ENCODE data around the gene FAF2.
"Not testable (repeated sequence)": the region's sequence is repeated elsewhere in the genome, so short reads cannot be mapped to it uniquely, and the experiment has no call there.

FAF2 gene

GRCh38 chr5:176543428-176544182, 95.4 kb downstream of the FAF2 start:
- peak; percentile 71 for DNase-seq (ENCODE audit: low spot score)

DNA sequence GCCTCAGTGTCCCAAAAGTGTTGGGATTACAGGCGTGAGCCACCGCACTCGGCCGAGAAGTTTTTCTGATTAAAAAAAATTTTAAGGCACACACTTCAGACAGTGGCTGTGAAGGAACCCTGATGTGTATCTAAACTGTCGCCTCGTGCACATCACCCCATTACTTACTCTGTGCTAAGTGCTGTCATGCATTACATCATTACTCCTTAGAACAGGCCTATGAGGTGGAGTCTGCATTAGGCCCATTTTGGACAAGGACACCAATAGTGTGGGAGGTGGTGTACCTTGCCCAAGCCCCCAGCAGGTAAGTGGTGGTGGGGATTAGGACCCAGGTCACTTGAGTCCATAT, 97.2 kb downstream of the FAF2 start:
- DNase-seq (ENCODE audit: low spot score): no peak

DNA sequence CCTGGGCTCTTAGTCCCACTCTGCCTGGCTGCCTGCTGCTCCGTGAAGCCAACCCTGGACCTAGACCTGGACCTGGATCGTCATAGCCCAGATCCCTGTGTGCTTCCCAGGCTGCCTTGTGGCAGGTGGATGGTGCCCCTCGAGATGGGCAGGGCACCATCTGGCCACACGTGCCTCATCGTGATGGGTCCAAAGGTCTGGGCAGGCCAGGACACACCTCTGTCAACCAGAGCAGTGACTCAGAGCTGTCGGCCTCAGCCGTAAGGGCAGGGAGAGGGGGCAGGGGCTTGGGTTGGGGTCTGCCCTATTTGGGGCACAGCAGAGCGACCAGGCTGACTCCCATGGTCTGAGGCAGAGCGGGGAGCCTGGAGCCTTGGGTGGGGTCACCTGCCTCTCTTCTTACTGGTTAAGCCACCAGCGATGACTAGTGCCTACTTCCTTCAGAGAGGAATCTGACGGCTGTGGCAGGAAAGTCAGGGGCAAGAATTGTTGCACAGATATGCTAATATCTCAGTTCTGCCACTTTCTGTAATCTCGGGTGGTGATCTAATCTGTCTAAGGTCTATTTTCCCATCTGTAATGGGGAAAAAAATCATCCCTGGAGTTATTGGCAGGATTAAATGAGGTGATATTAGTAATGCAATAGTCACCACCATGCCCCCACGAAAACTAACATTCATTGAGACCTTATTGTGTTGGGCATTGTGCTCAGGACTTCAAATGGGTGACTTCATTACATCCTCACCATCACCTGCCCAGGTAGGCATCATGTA, 97.7 kb downstream of the FAF2 start:
- no peak for DNase-seq (ENCODE audit: low spot score)

- DNase-seq (ENCODE audit: low spot score): peak; percentile 51
Measured at GRCh38 chr5:176547802-176548201, 99.6 kb downstream of the FAF2 start.

GRCh38 chr5:176548967-176549444, 100.8 kb downstream of the FAF2 start, which contains the start of gene CDHR2:
TSS of gene CDHR2 (plus strand) at chr5:176549342. CDS start at chr5:176565353, 16,011 bp downstream.
- no peak for DNase-seq (ENCODE audit: low spot score)

DNA sequence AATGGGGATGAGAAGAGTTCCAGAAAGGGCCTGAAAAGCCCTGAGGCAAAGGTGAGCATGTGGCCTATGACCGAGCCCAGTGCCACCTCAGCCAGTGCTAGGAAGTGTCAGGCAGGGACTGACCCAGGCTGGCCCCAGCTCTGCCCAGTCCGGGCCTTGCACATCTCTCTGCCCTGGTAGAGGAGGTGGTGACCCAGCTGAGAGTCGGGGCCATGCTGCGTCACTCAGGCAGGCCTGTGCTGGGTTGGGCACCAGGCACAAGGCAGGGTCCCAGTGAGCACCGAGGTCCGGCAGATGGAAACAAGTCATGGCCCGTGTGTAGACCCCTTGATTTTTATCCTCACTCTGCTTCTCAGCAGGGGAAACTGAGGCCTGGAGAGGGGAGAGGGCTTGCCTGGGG, 101.7 kb downstream of the FAF2 start:
- no peak for DNase-seq (ENCODE audit: low spot score)

GRCh38 chr5:176550275-176550831, 102.2 kb downstream of the FAF2 start:
- no peak for DNase-seq (ENCODE audit: low spot score)

GRCh38 chr5:176550937-176551336, 102.8 kb downstream of the FAF2 start:
- DNase-seq (ENCODE audit: low spot score): not testable (repeated sequence)

DNA sequence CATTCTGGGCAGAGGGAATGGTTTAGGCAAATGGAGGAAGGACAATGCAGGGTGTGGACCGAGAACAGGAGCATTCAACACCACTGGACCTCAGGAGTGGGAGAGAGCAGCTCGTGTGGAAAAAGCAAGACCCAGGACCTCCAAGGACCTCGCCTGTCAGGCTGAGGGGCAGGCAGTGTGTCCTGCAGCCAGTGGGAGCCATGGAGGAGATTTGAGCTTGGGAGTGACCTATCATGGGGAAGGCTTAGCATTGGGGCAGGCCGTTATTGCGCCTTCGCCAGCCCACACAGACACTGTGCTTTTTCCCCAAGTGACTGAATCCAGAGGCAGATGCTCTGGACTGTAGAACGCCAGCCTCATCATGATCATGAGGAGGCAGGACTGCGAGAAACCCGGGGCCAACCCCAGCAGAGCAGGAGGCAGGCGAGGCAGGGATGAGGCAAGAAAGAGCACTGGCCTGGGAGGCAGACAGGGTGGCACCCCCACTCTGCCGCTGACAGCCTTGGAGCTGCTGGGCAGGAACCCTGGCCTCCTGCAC, 104.2 kb downstream of the FAF2 start:
- no peak for DNase-seq (ENCODE audit: low spot score)

DNA sequence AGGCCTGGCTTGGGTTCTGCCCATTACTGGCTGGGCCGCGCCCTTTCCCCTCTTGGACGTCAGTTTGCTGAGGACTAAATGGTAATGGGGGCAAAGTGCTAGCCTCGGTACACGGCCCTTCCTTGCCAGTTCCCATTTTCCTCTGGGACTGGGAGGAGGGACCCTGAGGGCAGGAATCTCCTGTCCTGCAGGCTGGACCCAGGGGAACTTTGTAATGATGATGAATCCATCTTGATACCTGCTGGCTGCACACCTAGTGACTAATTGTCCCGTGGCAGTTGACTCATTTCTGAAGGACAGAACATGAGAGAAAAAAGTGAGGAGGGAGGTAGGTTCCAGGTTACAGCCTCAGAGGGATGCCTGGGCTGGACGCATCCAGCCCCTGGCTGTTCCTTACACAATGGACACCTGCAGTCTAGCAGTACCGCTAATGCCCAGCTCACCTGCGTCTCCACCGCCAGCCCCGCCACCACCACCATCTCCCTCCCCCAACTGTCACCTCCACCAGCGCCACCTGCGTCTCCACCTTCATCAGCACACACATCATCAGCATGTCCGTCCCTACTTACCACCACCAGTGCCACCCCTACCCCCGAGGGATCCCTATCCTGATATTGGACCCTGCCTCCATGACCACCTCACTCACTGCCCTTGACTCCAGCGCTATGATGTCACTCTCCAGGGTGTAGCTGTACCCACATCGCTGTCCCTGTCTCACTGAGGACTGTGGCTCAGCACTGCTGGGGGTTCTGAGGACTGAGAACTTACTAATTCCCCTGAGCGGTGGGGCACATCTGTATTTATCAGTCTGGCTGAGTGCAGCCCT, 105.3 kb downstream of the FAF2 start:
- DNase-seq (ENCODE audit: low spot score): no peak

DNA sequence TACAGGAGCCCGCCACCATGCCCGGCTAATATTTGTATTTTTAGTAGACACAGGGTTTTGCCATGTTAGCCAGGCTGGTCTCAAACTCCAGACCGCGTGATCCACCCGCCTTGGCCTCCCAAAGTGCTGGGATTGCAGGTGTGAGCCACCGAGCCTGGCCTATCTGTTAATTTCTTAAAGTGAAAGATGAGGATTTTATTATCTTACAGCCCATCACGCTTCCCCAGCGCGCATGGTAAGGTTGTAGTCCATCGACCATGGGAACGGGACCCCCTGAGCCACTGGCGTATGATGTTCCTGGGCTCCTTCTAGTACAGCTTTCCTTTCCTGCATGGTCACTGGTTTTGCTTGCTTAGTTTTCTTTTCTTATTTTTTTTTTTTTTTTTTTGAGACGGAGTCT, 109.7 kb downstream of the FAF2 start:
- no peak for DNase-seq (ENCODE audit: low spot score)
